Spleen (tissue), 11 donors: Measurements from ENCODE around the gene RET. TPM values are rescaled to one million over a fixed set of nuclear protein-coding genes. Genes with fewer than 3 reads are reported as not detected.

Source experiments
- DNase-seq: peaks from one replicate; pipeline ENCODE4 v3.0.0-alpha.2; 2020
- H3K27ac ChIP-seq, 8 donors: fragments of 200-600 bp; sonication (generic) in 7 of 8; 1 replicate in 4 of 8; 2 replicates in 4 of 8; pipeline versions ENCODE4 v1.5.0 to v1.8.0; 2016 to 2021; ENCODE audit warnings: inconsistent platforms in 4 of 8, mild to moderate bottlenecking in 4 of 8, moderate library complexity in 1 of 8
- H3K27me3 ChIP-seq, 7 donors: fragments of 200-600 bp; sonication (generic) in 6 of 7; replicated peaks in 1 of 7; 1 replicate in 4 of 7; 2 replicates in 3 of 7; pipeline versions ENCODE4 v1.5.0 to v1.8.0; 2016 to 2021; ENCODE audit warnings: inconsistent platforms in 3 of 7, mild to moderate bottlenecking in 1 of 7
- H3K36me3 ChIP-seq, 6 donors: fragments of 200-600 bp; sonication (generic) in 5 of 6; 1 replicate in 4 of 6; 2 replicates in 2 of 6; pipeline versions ENCODE4 v1.5.0 to v1.8.0; 2016 to 2021; ENCODE audit warnings: inconsistent platforms in 2 of 6
- H3K4me1 ChIP-seq, 6 donors: fragments of 200-600 bp; sonication (generic) in 5 of 6; 1 replicate in 3 of 6; 2 replicates in 3 of 6; pipeline versions ENCODE4 v1.5.0 to v1.8.0; 2016 to 2021; ENCODE audit warnings: inconsistent platforms in 3 of 6
- H3K4me3 ChIP-seq, 8 donors: fragments of 200-600 bp; sonication (generic) in 7 of 8; 1 replicate in 4 of 8; 2 replicates in 4 of 8; pipeline versions ENCODE4 v1.5.0 to v1.8.0; 2016 to 2021; ENCODE audit warnings: inconsistent platforms in 4 of 8, mild to moderate bottlenecking in 4 of 8, moderate library complexity in 2 of 8
- H3K9me3 ChIP-seq, 8 donors: fragments of 200-600 bp; sonication (generic) in 7 of 8; 1 replicate in 4 of 8; 2 replicates in 4 of 8; pipeline versions ENCODE4 v1.5.0 to v1.8.0; 2016 to 2021; ENCODE audit warnings: inconsistent platforms in 4 of 8
- POLR2A ChIP-seq, 3 donors: fragments of 450-650 bp; IDR thresholded peaks; one replicate each; pipeline ENCODE4 v1.5.1; 2017; ENCODE audit warnings: antibody characterized with exemption in 3 of 3, mild to moderate bottlenecking in 1 of 3
- POLR2AphosphoS5 ChIP-seq, 3 donors: sonication (generic); formaldehyde crosslinking; IDR thresholded peaks; one replicate each; pipeline ENCODE4 v1.5.1; 2017; ENCODE audit warnings: antibody characterized with exemption in 3 of 3
- WGBS, 5 donors: extraction: QIAGEN DNeasy Blood & Tissue Kit in 3 of 5; methylation state at CpG; one replicate each; pipeline versions ENCODE4 v1.1.5 to v1.1.7; 2013 to 2018; 5-methylcytosine and 5-hydroxymethylcytosine counted together
- intact Hi-C: fragments of 100-400 bp; cut with DNase I; formaldehyde crosslinking; loops from one replicate; pipeline ENCODE4 v1.15.0; 2023; ENCODE audit warnings: low total_unique reads
- polyA plus RNA-seq, 3 donors: library from polyadenylated mRNA; stranded (reverse); fragments of 200-250 nt; gene quantifications; one replicate each; pipeline ENCODE4 v1.2.1, GENCODE V29; 2013
- total RNA-seq, 7 donors: library from RNA; depleted of rRNA in 3 of 7; stranded (reverse); fragments of >200 nt in 3 of 7; fragmentation: NEBNext Ultra II Directional in 4 of 7; extraction: Animal tissue kit (Norgen Biotek cat#: 25700) in 4 of 7; gene quantifications; one replicate each; pipeline versions ENCODE4 v1.1.0 to v1.2.1, GENCODE V29; 2016 to 2021
- TF ChIP-seq, protein P1 (sequence below), 11 experiments: fragments of 200-600 bp in 7 of 11; fragments of 450-650 bp in 4 of 11; sonication (generic) in 4 of 11; IDR thresholded peaks in 8 of 11; conservative IDR thresholded peaks in 3 of 11; 1 replicate in 7 of 11; 2 replicates in 4 of 11; pipeline versions ENCODE4 v1.4.0 to v1.8.0; 2016 to 2021; ENCODE audit warnings: antibody characterized with exemption in 11 of 11, inconsistent platforms in 4 of 11, mild to moderate bottlenecking in 1 of 11
- donor health status: healthy with polysubstance abuse.
- donor health status: DM: no; HTN: no; CAD: no; lungs with moderate emphysema.
- donor health status: DM: no; HTN: no; CAD: no.
- donor health status: Bipolar disorder and iron deficiency.
- donor health status: healthy.
- donor health status: DM: no; HTN: no; CAD: no.
- donor health status: DM: yes; HTN: yes; CAD: no.

Gene RET
- total and polyA plus RNA-seq, 10 donors: 0.02 to 0.54 (median 0.31) TPM; not detected in 2

DNA sequence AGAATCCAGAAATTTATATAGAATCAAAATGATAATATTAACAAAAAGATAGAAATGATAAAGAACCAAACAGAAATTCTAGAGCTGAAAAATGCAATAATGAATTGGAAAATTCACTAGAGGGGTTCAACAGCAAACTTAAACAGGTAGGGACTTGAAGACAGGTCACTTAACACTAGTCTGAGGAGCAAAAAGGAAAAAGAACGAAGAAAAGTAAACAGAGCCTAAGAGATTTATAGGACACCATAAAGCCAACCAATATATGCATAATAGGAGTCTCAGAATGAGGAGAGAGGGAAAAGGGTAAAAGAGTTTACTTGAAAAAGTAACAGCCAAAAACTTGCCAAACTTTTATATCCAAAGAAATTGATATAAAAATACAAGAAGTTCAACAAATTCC is 44.3 kb upstream of the RET start:
- no peaks in the 10 kb centered on the region for H3K4me1 ChIP-seq
- no peak overlapping the region for H3K27ac ChIP-seq
- H3K4me3 ChIP-seq: no peak overlapping the region
- intact Hi-C loops: no loop called here
- WGBS, 5 donors: 67 to 91% (median 85%) methylated on average over 1 of the region's 1 CpG
- TF ChIP-seq POLR2AphosphoS5 (IDR thresholded peaks at IDR 0.05) (no peak), POLR2A (IDR thresholded peaks at IDR 0.05) (no peak)
- TF ChIP-seq, protein P1, sequence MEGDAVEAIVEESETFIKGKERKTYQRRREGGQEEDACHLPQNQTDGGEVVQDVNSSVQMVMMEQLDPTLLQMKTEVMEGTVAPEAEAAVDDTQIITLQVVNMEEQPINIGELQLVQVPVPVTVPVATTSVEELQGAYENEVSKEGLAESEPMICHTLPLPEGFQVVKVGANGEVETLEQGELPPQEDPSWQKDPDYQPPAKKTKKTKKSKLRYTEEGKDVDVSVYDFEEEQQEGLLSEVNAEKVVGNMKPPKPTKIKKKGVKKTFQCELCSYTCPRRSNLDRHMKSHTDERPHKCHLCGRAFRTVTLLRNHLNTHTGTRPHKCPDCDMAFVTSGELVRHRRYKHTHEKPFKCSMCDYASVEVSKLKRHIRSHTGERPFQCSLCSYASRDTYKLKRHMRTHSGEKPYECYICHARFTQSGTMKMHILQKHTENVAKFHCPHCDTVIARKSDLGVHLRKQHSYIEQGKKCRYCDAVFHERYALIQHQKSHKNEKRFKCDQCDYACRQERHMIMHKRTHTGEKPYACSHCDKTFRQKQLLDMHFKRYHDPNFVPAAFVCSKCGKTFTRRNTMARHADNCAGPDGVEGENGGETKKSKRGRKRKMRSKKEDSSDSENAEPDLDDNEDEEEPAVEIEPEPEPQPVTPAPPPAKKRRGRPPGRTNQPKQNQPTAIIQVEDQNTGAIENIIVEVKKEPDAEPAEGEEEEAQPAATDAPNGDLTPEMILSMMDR (IDR thresholded peaks at IDR 0.05 in 8 of 11, conservative IDR thresholded peaks at IDR 0.05 in 3 of 11): no peak
- peaks cover 0 to 46% (median 36%) of the 10 kb centered on the region in 8 donors for H3K9me3 ChIP-seq
- no peaks in the 10 kb centered on the region for H3K36me3 ChIP-seq
- no peaks in the 10 kb centered on the region for H3K27me3 ChIP-seq
- DNase-seq: no peak

GRCh38 chr10:43035800-43036199 is 41.1 kb upstream of the RET start:
- intact Hi-C loops: no loop called here
- H3K9me3 ChIP-seq: peaks cover 0 to 39% (median 32%) of the 10 kb centered on the region in 8 donors
- TF ChIP-seq POLR2A (IDR thresholded peaks at IDR 0.05): no peak
- TF ChIP-seq POLR2AphosphoS5 (IDR thresholded peaks at IDR 0.05): no peak
- TF ChIP-seq, protein P1 (IDR thresholded peaks at IDR 0.05 in 8 of 11, conservative IDR thresholded peaks at IDR 0.05 in 3 of 11): no peak
- no peak for DNase-seq
- no peaks in the 10 kb centered on the region for H3K27me3 ChIP-seq
- no peak overlapping the region for H3K4me3 ChIP-seq
- WGBS, 5 donors: 22 to 45% (median 30%) methylated on average over 4 of the region's 4 CpGs
- H3K27ac ChIP-seq: no peak overlapping the region
- H3K36me3 ChIP-seq: no peaks in the 10 kb centered on the region
- no peaks in the 10 kb centered on the region for H3K4me1 ChIP-seq

- 80 to 89% (median 83%) methylated on average over 15 to 16 of the region's 16 CpGs for WGBS, 5 donors
- TF ChIP-seq POLR2A (IDR thresholded peaks at IDR 0.05) (no peak), POLR2AphosphoS5 (IDR thresholded peaks at IDR 0.05) (no peak)
- TF ChIP-seq, protein P1 (IDR thresholded peaks at IDR 0.05 in 8 of 11, conservative IDR thresholded peaks at IDR 0.05 in 3 of 11): no peak
- H3K27ac ChIP-seq: no peak overlapping the region
- H3K36me3 ChIP-seq: no peaks in the 10 kb centered on the region
- no peak overlapping the region for H3K4me3 ChIP-seq
- H3K4me1 ChIP-seq: no peaks in the 10 kb centered on the region
- intact Hi-C loops: no loop called here
- DNase-seq: no peak
- H3K9me3 ChIP-seq: peaks cover 0 to 30% (median 23%) of the 10 kb centered on the region in 8 donors
- no peaks in the 10 kb centered on the region for H3K27me3 ChIP-seq
These were observed 40.1 kb upstream of the RET start for GRCh38 chr10:43036481-43037428.

DNA sequence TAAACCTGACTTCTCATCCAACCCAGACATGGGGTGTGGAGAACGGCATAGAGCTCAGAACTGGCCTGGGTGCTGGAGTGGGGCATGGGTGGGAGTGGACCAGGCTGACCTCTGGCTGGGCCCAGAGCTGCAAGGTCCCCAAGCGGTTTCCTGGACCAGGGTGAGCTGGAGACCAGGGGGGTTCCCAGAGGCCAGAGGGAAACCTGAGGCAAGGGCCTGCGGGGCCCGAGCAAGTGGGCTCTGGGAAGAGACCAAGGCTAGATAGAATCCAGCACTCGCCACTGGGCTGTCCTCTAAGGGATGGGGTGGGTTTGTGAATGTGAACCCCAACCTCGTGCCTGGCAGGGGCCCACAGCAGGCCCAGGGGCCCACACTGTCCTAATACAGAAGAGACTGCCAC is 39.4 kb upstream of the RET start:
- Histone ChIP-seq H3K9me3 (peaks cover 0 to 23% (median 17%) of the 10 kb centered on the region in 8 donors), H3K4me3 (no peak overlapping the region), H3K27me3 (no peaks in the 10 kb centered on the region), H3K4me1 (no peaks in the 10 kb centered on the region), H3K27ac (no peak overlapping the region), H3K36me3 (no peaks in the 10 kb centered on the region)
- 78 to 91% (median 84%) methylated on average over 5 to 6 of the region's 6 CpGs for WGBS, 5 donors
- TF ChIP-seq, protein P1 (IDR thresholded peaks at IDR 0.05 in 8 of 11, conservative IDR thresholded peaks at IDR 0.05 in 3 of 11): no peak
- TF ChIP-seq POLR2AphosphoS5 (IDR thresholded peaks at IDR 0.05) (no peak), POLR2A (IDR thresholded peaks at IDR 0.05) (no peak)
- intact Hi-C loops: no loop called here
- DNase-seq: peak; percentile 69
